NCI-H128 (cell line): ENCODE data around the gene ZBTB20.

ENCODE experiments used
- DNase-seq: peaks from one replicate; lab custom pipeline; 2025; ENCODE audit not compliant: unreplicated experiment; lab: John Stamatoyannopoulos, UW

The ZBTB20 gene

DNA sequence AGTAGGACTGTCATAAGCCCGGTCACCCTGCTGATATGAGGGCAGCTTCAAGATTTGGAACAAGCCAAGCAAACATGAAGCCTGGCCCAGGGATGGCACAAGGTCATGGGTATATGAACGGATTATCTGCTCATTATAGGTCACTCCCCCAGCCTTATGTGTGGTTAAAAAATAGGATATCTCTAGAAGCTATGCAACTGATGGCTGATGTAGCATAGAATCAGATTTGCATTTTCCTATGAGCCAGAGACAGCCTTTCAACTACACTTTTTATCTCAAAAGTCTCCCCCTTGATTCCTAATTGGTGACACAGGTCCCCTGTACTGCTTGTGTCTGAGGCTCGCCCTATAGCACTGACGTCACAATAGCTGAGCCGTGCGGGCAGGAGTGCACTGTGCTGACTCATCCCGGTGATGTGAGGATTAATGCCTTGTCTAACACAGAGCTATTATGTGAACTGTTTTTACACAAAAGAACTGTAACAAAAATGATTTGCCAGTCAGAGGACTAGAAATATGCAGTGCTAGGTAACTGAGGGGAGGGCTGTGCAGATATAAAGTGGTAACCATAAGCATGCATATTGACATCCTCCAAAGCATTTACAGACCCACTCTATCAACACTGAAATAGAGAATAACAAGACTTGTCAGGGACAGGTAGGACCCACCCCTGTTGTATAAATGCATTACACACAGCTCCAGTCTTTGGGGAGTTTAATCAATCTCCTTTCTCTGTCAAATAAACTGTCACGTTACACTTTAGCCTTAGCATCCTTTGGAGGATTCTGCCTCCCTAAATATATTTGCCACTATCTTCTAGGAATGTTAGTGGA is 648.3 kb downstream of the ZBTB20 start:
- DNase-seq, result no peak

DNA sequence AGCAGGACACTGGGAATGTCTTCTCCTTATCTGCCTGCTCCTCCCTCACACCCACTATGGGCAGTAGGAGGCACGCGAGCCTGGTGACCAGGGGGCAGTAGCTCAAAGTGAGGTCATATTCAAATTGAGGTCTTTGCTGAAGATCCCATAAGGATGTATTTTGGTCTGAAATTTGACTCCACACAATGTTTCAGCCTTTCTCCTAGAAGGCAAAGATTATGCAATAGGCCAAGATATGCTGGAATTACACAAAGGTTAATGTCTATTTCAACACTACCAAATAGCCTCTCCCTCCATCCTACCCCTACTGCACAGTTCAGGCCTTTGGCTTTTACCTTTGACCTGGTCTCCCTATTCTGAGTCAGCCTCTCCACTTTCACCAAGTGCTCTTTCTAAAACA is 650.2 kb downstream of the ZBTB20 start:
- no peak for DNase-seq

DNA sequence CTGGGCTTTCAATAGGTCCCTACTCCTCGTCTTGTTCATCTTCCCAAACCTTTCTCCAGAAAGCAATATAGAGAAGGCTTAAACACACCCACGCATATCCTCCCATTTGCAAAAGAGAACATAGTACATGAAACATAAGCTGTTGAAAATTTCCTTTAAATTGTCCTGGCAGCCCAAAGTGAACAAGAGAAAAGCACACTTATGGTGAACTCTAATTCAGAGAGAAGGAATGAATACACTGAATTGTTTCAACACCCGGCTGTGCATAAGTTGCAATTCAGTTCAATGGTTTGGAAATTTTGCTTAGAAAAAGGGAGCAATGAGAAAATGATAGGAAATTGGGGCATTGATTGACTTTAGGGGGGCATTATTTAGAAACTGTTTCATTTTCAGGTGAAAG is 650.6 kb downstream of the ZBTB20 start:
- no peak for DNase-seq

DNA sequence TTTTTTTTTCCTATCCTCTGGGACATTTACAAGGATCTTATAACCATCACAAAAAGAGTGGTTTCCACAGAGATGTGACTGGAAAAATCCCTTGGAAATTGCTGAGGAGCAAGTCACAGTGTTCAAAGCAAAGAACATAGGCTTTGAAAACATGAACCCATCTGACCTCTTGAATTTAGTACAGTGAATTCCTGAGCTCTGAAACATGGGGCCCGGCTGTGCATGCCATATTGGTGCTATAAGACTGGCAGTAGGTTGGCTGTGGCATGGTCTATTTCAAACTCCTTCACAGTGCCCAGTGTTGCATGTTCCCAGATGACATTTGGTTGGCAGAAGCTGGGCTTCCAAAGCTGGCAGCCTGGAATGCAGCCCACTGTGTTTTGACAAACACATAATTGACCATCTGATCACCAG is 651.1 kb downstream of the ZBTB20 start:
- no peak for DNase-seq

GRCh38 chr3:114494498-114494897 is 652.6 kb downstream of the ZBTB20 start:
- DNase-seq, result no peak

DNA sequence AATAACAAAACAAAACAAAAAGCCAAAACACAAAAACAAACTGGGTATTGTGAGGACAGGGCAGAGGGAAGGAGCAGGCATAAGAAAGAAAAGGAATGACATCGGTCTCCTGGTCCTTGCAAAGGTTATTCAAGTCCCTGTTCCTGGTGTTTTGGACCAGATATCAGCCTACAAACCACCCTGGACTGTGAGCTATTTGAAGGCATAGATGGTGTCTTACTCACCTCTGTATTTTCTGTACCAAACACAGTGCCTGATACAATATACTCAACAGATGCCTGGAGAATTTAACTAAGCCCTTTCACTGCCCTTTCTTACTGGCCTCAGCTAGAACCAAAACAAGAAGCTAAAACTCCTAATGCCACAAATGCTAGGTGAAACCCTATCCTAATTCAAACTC is 656.3 kb downstream of the ZBTB20 start:
- DNase-seq, result no peak

DNA sequence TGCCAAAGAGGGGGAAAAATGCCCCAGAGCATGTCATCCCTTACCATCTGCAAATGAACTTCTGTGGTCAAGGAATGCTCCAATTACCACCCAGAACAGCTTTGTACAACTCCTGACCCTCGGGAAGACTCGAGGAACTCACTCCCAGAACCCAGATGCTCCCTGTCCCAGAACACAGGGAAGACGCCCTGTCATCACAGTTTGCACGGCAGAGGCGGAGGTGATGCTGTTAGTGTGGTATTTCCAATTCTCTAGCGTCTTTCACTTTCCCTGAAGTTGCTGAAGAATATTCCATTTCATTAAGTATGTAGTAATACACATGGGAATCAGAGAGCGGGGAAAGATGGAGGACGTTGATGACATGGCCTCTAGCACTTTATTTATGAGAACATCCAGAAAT is 659.6 kb downstream of the ZBTB20 start:
- no peak for DNase-seq

- no peak for DNase-seq
Observed at GRCh38 chr3:114484919-114485318, 662.2 kb downstream of the ZBTB20 start.

- no peak for DNase-seq
Observed at GRCh38 chr3:114481113-114481512, 666.0 kb downstream of the ZBTB20 start.

DNA sequence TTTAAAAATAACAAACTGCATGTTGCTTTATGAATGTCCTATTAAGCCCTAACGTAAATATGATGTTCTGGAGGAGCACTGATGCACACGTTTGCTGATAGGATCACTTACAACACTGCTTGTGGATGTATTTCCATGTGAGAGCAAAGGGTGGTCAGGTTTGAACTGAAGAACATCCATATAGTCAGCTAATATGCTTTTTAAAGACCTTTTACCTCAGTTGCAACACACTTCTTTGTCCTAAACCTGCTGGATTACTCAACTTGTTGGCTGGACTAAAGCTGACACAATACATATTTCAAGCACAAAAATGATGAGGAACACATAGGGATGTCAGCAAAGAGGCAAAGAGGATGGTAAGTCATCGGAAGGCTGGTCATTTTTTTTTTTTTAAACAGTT is 666.6 kb downstream of the ZBTB20 start:
- no peak for DNase-seq

- DNase-seq, result no peak
Observed at GRCh38 chr3:114478801-114479200, 668.3 kb downstream of the ZBTB20 start.

- no peak for DNase-seq
Observed at GRCh38 chr3:114476511-114476910, 670.6 kb downstream of the ZBTB20 start.

DNA sequence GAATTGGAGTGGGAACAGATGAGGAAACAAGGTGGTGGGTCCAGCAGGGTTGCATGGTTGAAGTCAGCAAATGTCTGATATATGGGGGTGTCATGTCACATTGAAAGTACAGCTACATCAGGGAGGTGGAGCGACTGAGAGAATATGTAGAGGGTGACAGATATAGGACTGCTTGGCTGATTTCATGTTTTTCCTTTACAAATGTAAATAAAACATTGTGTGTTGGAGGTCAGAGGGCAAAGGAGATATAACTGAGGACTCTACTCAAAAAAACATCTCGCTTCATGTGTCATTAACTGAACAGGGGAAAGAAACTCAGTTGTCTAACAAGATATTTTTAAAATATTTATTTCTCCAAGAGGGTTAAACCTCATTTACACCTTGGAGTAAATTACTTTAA is 675.6 kb downstream of the ZBTB20 start:
- no peak for DNase-seq

DNA sequence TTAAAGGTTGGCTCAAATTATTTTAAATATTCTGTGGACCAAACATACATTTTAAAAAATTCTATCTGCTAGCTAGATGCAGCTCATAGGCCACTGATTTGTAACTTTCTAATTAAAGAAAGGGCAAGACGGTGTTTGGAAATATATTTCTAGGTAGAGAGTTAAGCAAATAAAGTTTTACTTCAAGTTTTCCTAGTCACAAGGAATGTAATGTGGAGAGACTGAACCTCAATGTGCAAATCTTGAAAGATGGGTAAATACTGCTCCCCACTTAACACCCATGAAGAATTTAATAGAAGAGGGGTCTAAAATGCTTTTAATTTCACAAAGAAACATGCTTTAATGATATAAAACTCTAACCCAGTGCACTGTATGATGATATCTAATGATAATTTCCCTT is 678.0 kb downstream of the ZBTB20 start:
- no peak for DNase-seq

DNA sequence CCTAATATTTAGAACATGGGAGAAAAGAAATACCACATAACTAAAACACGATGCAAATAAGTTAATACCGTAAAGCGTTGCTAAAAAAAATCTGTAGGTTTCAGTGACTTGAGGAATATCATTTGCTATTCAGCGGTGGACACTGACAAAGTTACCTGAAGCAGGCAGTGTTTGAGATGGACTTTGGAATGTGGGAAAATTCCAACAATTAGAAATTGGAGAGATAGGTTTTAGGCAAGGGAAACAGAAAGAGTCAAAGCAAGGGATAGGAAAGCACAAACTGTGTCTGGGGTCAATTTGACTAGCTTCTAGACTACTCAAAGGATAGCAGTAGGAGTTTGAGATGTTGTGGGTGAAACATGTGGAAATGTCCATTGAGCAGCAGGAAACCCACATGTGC is 680.3 kb downstream of the ZBTB20 start:
- no peak for DNase-seq

GRCh38 chr3:114466251-114466650 is 680.8 kb downstream of the ZBTB20 start:
- DNase-seq, result no peak

DNA sequence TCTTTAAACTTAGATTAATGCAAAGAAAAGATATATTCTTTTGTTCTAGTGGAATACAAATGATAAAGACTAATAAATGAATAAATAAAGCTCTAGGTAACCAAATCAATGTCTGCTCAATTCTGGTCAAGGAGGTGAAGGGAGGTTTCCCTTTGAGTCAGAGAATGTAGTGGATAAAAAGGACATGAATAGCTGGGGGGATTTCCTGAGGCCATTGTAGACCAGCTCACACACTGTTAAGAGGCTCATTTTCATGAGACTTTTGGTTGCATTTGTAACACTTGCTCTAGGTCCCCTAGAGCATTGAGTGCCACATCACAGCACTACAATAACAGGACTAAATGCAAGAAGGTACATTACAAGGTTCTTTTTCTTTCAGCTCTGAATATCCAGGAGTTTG is 682.5 kb downstream of the ZBTB20 start:
- no peak for DNase-seq

- no peak for DNase-seq
Observed at GRCh38 chr3:114462750-114463149, 684.3 kb downstream of the ZBTB20 start.

DNA sequence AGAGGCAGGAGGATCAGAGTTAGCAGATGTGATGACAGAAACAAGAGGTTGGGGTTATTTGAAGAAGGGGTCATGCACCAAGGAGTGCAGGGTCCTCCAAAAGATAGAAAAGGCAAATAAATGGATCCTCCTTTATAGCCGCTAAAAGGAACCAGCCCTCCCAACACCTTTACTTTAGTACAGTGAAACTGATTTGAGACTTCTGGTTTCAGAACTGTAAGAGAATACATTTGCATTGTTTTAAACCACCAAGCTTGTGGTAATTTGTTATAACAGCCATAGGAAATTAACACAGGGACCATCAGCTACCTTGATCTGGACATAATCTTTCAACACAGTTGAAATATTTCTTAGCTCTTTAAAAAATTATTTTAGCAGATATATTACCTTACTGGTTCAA is 686.6 kb downstream of the ZBTB20 start:
- DNase-seq, result no peak

DNA sequence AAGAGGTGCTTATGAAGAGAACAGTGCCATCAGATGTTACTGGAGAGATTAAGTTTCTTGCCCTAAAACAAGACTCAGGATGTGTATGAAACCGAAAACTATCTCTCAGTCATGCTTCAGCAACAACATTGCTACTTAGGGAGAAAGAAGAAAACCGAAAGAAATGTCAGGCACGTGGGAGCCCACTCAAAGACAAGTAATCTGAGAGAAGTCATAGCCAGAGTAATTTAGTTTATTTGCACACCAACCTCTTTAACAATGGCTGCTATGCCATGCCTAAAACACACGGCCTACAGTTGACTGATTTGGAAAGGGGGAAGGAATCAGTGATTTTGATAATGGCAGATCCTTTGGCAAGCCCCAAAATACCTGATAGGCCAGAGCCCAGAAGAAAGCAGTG is 690.3 kb downstream of the ZBTB20 start:
- no peak for DNase-seq

DNA sequence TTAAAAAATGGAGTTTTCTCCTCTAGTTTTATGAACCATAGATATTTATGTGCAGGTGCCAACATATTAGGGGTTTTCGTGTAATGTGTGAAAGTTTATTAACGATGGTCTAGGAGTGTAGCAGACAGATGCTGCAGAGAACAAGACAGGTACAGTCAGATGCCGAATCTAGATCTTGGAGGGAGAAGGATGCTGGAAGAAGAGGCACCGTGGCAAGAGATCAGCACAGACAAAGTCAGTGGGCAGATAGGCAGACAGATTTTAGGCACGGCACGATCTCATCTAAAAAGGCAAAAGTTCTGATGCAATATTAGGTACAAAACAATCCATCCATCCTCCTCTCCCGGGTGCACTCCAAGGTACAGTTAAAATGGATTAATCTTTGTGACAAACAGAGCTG is 691.7 kb downstream of the ZBTB20 start:
- DNase-seq, result no peak

- DNase-seq, result peak; percentile 70
Observed at GRCh38 chr3:114454551-114455251, 692.4 kb downstream of the ZBTB20 start.

DNA sequence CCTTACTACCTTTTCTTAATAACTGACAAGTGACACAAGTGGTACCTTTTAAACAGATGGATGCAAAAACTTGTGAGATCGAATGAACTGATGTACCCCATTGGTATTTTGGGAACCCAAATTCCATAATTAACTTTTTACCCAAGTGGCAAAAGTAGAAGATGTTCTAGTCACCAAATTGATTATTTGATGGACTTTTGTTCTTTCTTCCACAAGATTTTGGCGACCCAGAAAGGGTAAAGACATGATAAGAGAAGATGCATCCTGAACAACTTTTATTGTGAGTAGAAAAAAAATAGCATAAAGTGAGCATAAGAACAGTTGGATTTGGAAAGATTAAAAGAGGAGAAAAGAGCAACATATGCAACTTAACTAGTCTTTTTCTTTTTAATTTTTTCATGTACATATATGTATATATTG is 693.7 kb downstream of the ZBTB20 start:
- DNase-seq, result no peak
